Stimulated activated CD4-positive, alpha-beta T cell treated with anti-CD3 and anti-CD28 coated beads, Interleukin-1b, Interleukin-23, amount 100 ng/mL, for 4 hours (primary cell): ENCODE data around the gene GIPC3.

Source experiments
- DNase-seq, 2 donors: peaks; one replicate each; pipeline ENCODE4 v3.0.0-alpha.2; 2020; ENCODE audit warnings: low read depth in 2 of 2

GIPC3 gene

DNA sequence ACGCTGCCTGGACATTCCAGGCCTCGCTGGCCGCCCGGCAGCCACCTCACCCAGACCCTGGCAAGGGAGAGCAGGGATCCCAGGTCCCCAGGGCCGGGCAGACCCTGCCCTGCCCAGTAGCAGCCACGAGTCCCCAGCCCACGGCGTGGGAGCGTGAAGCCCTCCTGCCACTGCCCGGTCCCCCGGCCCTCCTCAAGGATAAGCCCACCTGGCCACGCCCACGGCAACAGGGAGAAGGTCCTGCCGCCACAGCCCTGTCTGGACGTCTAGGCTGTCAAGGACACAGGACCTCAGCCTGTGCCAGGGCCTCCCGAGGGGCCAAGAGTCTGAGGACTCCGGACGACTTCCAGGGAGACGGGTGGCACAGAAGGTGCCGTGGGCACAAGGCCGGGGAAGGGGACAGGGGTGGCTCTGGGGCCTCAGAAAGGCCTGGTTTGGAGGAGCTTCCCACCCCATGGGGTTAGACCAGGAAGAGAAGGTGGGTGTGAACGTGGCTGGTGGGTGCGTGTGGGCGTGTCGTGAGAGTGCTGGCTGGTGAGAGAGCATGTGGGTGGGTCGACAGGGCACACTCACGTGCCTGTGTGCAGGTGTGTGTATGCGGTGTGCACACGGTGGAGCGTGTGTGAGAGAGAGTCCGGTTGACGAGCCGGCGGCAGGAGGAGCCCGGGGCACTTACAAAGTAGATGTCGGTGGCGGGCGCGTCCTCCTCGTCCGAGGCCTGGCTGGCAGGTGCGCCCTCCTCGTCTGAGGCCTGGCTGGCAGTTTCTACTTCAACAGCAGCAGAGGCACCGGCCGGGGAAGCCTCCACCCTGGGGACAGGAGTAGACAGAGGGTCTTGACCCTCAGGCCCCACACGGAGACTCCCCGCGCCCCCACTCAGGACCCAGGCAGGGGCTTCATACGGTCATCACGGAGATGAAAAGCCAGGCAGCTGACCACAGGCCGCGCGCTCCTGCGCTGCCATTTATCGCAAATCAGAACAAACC, 53.2 kb downstream of the GIPC3 start:
- no peak for DNase-seq

DNA sequence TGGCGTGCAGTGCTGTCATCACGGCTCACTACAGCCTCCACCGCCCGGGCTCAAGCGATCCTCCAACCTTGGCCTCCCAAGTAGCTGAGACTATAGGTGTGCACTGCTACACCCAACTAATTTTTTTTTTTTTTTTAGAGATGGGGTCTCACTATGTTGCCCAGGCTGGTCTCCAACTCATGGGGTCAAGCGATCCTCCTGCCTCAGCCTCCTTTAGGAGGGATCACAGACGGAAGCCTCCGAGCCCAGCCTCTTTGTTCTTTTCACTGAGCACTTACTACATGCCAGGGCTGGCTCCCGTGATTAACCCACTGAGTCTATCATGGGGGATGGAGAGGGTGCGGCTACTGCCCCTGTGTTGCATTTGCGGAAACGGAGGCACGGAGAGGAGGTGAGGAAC, 54.2 kb downstream of the GIPC3 start:
- no peak for DNase-seq

DNA sequence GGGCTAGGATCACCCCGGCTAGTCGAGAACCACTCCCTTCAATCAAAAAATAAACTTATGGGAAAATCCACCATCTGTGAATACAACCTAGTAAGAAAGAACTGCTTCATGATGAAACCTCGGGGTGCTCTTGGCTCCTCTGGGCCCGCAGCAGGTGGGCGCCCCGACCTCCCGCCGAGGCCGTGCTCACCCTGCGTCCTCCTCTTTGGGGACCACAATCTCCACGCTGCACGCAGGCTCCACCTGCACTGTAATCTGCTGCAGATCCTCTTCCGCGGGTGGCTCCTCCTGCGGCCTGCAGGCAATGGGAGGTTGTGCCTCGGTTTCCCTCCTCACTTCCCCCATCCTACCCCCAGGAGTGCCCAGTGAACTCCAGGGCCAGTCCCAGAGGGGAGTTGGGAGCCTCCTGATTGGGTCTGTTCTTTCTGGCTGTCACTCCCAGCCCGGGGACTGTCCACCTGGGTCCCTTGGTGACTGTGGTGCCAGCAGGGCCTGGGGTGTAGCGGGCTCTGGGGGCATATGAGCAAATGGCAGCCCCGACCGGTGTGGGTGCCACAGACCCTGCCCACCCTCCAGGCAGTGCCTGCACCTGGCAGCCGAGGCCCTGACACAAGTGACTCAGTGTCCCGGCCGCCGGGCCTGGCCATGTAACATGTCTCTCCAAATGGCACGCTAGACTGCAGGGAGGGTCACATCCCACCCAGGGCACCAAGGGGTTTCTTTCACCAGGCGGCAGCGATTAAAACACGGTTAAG, 56.4 kb downstream of the GIPC3 start:
- DNase-seq = no peak

GRCh38 chr19:3642296-3642695, 57.0 kb downstream of the GIPC3 start:
- DNase-seq = no peak
